Amygdala (tissue), 56 donors: ENCODE results near the gene UTP3.
"Not testable (repeated sequence)": the region's sequence is repeated elsewhere in the genome, so short reads cannot be mapped to it uniquely, and the experiment has no call there.

Experiments
- DNase-seq, 56 donors: peaks; one replicate each; lab custom pipeline; 2025; lab: John Stamatoyannopoulos, UW

UTP3 gene

GRCh38 chr4:70714079-70714887, 26.0 kb downstream of the UTP3 start:
- DNase-seq, result no peak

GRCh38 chr4:70715097-70715496, 26.8 kb downstream of the UTP3 start:
- DNase-seq, result no peak

- DNase-seq, result no peak
Measured at GRCh38 chr4:70718811-70719604, 30.7 kb downstream of the UTP3 start.

- DNase-seq, result peak in 54 of 56 donors; percentile 4 to 92 (median 64)
Measured at GRCh38 chr4:70721747-70722146, 33.4 kb downstream of the UTP3 start, which contains the start of gene RUFY3. RUFY3 (plus strand) TSS chr4:70721964; CDS start chr4:70722574, 610 bp downstream.

- DNase-seq, result peak in 31 of 56 donors; percentile 3 to 46 (median 20)
Measured at GRCh38 chr4:70722199-70722791, 34.0 kb downstream of the UTP3 start.

- no peak for DNase-seq
Measured at GRCh38 chr4:70724463-70724862, 36.1 kb downstream of the UTP3 start.

- no peak for DNase-seq
Measured at GRCh38 chr4:70725633-70726032, 37.3 kb downstream of the UTP3 start.

- DNase-seq, result not testable (repeated sequence)
Measured at GRCh38 chr4:70726515-70726914, 38.2 kb downstream of the UTP3 start.

GRCh38 chr4:70728091-70728490, 39.8 kb downstream of the UTP3 start:
- DNase-seq, result no peak

GRCh38 chr4:70732878-70733277, 44.5 kb downstream of the UTP3 start:
- not testable (repeated sequence) for DNase-seq

- DNase-seq, result peak in 9 of 56 donors; percentile 3 to 28 (median 7)
Measured at GRCh38 chr4:70734168-70734954, 46.0 kb downstream of the UTP3 start.

- no peak for DNase-seq
Measured at GRCh38 chr4:70734971-70735370, 46.6 kb downstream of the UTP3 start.

GRCh38 chr4:70735915-70736314, 47.6 kb downstream of the UTP3 start:
- peak in 4 of 56 donors; percentile 1 to 16 (median 9) for DNase-seq

GRCh38 chr4:70737006-70737405, 48.7 kb downstream of the UTP3 start:
- DNase-seq, result no peak

- no peak for DNase-seq
Measured at GRCh38 chr4:70737409-70737808, 49.1 kb downstream of the UTP3 start.

GRCh38 chr4:70739496-70740337, 51.4 kb downstream of the UTP3 start:
- DNase-seq, result no peak
